HEK293 (cell line): ENCODE results near the gene FRMD8.
A peak's percentile ranks its signal among the peaks of the same experiment; 100 is the strongest.

ENCODE experiments used
- CTCF ChIA-PET: fragments of 350-600 bp; formaldehyde crosslinking; extraction: SDS; loops from one replicate; lab custom pipeline; 2021; ENCODE audit warnings: antibody characterized with exemption; lab: Yijun Ruan, JAX
- POLR2A ChIA-PET: fragments of 300-600 bp; formaldehyde crosslinking; extraction: SDS; loops from one replicate; lab custom pipeline; 2020; ENCODE audit warnings: antibody characterized with exemption, inconsistent platforms; lab: Yijun Ruan, JAX
- H3K27ac ChIP-seq: fragments of 200-500 bp; sonication (Bioruptor generic); 2 replicates; pipeline ENCODE4 v1.5.1; 2014; ENCODE audit warnings: low read depth, low read length, control low read depth, inconsistent platforms; ENCODE audit errors: extremely low read depth
- H3K36me3 ChIP-seq, 2 experiments: fragments of 200-500 bp in 1 of 2; sonication (Bioruptor generic) in 1 of 2; 1 replicate in 1 of 2; 2 replicates in 1 of 2; pipeline ENCODE4 v1.5.1; 2014 to 2017; ENCODE audit warnings: inconsistent platforms in 2 of 2, low read length in 2 of 2; ENCODE audit not compliant: control insufficient read depth in 2 of 2, insufficient read depth in 1 of 2
- H3K4me1 ChIP-seq: fragments of 200-500 bp; sonication (Bioruptor generic); 2 replicates; pipeline ENCODE4 v1.5.1; 2014; ENCODE audit warnings: mild to moderate bottlenecking, low read length, inconsistent platforms; ENCODE audit not compliant: control insufficient read depth, insufficient read depth
- H3K4me3 ChIP-seq: 2 replicates; pipeline ENCODE4 v1.5.1; 2011; ENCODE audit warnings: low read depth, mild to moderate bottlenecking, control low read depth, low read length, moderate library complexity
- H3K9me3 ChIP-seq: fragments of 200-500 bp; sonication (Bioruptor generic); 2 replicates; pipeline ENCODE4 v1.5.1; 2014; ENCODE audit warnings: low read depth, low read length, inconsistent platforms; ENCODE audit not compliant: control insufficient read depth, insufficient read depth
- OVOL3 ChIP-seq: fragments of 450-650 bp; formaldehyde crosslinking; IDR thresholded peaks from 2 replicates; pipeline ENCODE4 v1.5.1; 2016; ENCODE audit warnings: missing biosample characterization, missing genetic modification characterization
- SALL2 ChIP-seq: fragments of 450-650 bp; formaldehyde crosslinking; IDR thresholded peaks from 2 replicates; pipeline ENCODE4 v1.5.0; 2017; ENCODE audit warnings: missing biosample characterization, mild to moderate bottlenecking, missing genetic modification characterization, borderline replicate concordance
- SCRT2 ChIP-seq: fragments of 450-650 bp; formaldehyde crosslinking; IDR thresholded peaks from 2 replicates; pipeline ENCODE4 v1.5.1; 2016; ENCODE audit warnings: missing biosample characterization, missing genetic modification characterization
- ZNF155 ChIP-seq: fragments of 450-650 bp; formaldehyde crosslinking; IDR thresholded peaks from 2 replicates; pipeline ENCODE4 v1.5.1; 2016; ENCODE audit warnings: missing biosample characterization, missing genetic modification characterization
- ZNF302 ChIP-seq: fragments of 450-650 bp; formaldehyde crosslinking; IDR thresholded peaks from 2 replicates; pipeline ENCODE4 v1.5.1; 2016; ENCODE audit warnings: missing biosample characterization, missing genetic modification characterization, low read depth
- ZNF311 ChIP-seq: fragments of 450-650 bp; formaldehyde crosslinking; IDR thresholded peaks from 2 replicates; pipeline ENCODE4 v1.5.1; 2017; ENCODE audit warnings: missing biosample characterization, missing genetic modification characterization, borderline replicate concordance
- ZNF324 ChIP-seq: fragments of 450-650 bp; formaldehyde crosslinking; IDR thresholded peaks from 2 replicates; pipeline ENCODE4 v1.5.1; 2016; ENCODE audit warnings: missing biosample characterization, missing genetic modification characterization
- ZNF510 ChIP-seq: fragments of 450-650 bp; formaldehyde crosslinking; IDR thresholded peaks from 2 replicates; pipeline ENCODE4 v1.5.1; 2018; ENCODE audit warnings: mild to moderate bottlenecking, missing genetic modification characterization, missing biosample characterization; ENCODE audit not compliant: insufficient replicate concordance
- ZNF555 ChIP-seq: fragments of 450-650 bp; formaldehyde crosslinking; conservative IDR thresholded peaks from 2 replicates; pipeline ENCODE4 v1.5.1; 2017; ENCODE audit warnings: missing biosample characterization, mild to moderate bottlenecking, missing genetic modification characterization, inconsistent platforms
- ZNF623 ChIP-seq: fragments of 450-650 bp; formaldehyde crosslinking; IDR thresholded peaks from 2 replicates; pipeline ENCODE4 v1.5.1; 2016; ENCODE audit warnings: missing biosample characterization, missing genetic modification characterization
- ZNF624 ChIP-seq: fragments of 450-650 bp; formaldehyde crosslinking; IDR thresholded peaks from 2 replicates; pipeline ENCODE4 v1.5.1; 2017; ENCODE audit warnings: missing biosample characterization, missing genetic modification characterization
- ZNF626 ChIP-seq: fragments of 450-650 bp; sonication (Bioruptor Pico); formaldehyde crosslinking; IDR thresholded peaks from 2 replicates; pipeline ENCODE4 v1.5.1; 2018; ENCODE audit warnings: missing biosample characterization, missing genetic modification characterization, inconsistent platforms
- ZNF701 ChIP-seq: fragments of 450-650 bp; formaldehyde crosslinking; IDR thresholded peaks from 2 replicates; pipeline ENCODE4 v1.5.1; 2016; ENCODE audit warnings: missing biosample characterization, missing genetic modification characterization
- ZNF768 ChIP-seq: fragments of 450-650 bp; formaldehyde crosslinking; IDR thresholded peaks from 2 replicates; pipeline ENCODE4 v1.5.1; 2018; ENCODE audit warnings: missing biosample characterization, mild to moderate bottlenecking, missing genetic modification characterization
- ZNF776 ChIP-seq: fragments of 450-650 bp; formaldehyde crosslinking; IDR thresholded peaks from 2 replicates; pipeline ENCODE4 v1.5.0; 2017; ENCODE audit warnings: missing biosample characterization, missing genetic modification characterization, borderline replicate concordance
- ZNF792 ChIP-seq: fragments of 450-650 bp; formaldehyde crosslinking; IDR thresholded peaks from 2 replicates; pipeline ENCODE4 v1.5.1; 2016; ENCODE audit warnings: missing biosample characterization, missing genetic modification characterization
- TF ChIP-seq, protein P1 (sequence below): fragments of 450-650 bp; formaldehyde crosslinking; IDR thresholded peaks from 2 replicates; pipeline ENCODE4 v1.5.1; 2017; ENCODE audit warnings: missing biosample characterization, missing genetic modification characterization
- TF ChIP-seq, protein P2 (sequence below): fragments of 450-650 bp; formaldehyde crosslinking; IDR thresholded peaks from 2 replicates; pipeline ENCODE4 v1.5.1; 2016; ENCODE audit warnings: missing biosample characterization, missing genetic modification characterization
- TF ChIP-seq, protein P3 (sequence below): fragments of 450-650 bp; formaldehyde crosslinking; IDR thresholded peaks from 2 replicates; pipeline ENCODE4 v1.5.0; 2017; ENCODE audit warnings: missing biosample characterization, missing genetic modification characterization, borderline replicate concordance
- TF ChIP-seq, protein P4 (sequence below): fragments of 450-650 bp; formaldehyde crosslinking; IDR thresholded peaks from 2 replicates; pipeline ENCODE4 v1.5.1; 2016; ENCODE audit warnings: missing biosample characterization, missing genetic modification characterization
- TF ChIP-seq, protein P5 (sequence below): fragments of 450-650 bp; formaldehyde crosslinking; IDR thresholded peaks from 2 replicates; pipeline ENCODE4 v1.5.1; 2016; ENCODE audit warnings: missing biosample characterization, missing genetic modification characterization
- TF ChIP-seq, protein P6 (sequence below): fragments of 450-650 bp; formaldehyde crosslinking; IDR thresholded peaks from 2 replicates; pipeline ENCODE4 v1.5.1; 2016; ENCODE audit warnings: missing biosample characterization, missing genetic modification characterization

Gene FRMD8

DNA sequence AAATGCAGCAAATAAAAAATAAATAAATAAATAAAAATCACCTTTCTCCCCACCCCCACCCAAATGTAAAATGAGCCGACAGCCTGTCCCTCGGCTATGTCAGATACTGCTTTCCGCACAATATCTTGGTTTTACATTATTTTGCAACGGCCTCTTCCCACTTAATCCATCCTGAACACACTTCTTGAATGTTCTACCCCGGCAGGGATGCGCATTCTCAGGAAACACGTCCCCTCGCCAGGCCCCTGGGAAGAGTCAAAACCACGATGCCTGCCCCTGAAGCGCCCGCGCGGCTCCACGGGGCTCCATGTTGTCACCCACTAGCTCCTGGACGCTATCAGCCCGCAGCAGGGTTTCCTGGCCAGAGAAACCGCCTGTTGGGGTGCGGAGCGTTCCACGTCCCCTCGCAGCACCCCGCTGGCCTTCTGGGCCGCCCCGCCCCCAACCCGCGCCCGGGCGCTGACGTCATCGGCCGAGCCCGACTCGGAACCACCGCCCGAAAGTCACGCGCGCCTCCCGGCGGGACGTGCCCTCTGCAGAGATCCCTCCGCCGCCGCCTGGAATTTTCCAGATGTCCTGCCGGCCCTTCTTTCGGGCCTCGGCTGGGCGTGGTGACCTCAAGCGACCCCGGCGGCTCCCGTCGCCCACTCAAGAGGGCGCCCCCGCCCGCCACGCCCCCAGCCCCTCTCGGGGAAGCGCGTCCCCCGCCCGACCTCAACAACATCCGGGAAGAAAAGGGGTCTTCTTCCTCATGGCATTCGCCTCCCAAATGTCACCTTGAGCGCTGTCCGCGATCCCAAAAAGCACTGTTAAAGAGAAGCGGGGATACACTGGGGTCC is 35.6 kb downstream of the FRMD8 start (continued):
- TF ChIP-seq SALL2 (tag by site-specific recombination) (no peak), SCRT2 (tag by site-specific recombination) (peak; percentile 87)
- TF ChIP-seq, protein P1, sequence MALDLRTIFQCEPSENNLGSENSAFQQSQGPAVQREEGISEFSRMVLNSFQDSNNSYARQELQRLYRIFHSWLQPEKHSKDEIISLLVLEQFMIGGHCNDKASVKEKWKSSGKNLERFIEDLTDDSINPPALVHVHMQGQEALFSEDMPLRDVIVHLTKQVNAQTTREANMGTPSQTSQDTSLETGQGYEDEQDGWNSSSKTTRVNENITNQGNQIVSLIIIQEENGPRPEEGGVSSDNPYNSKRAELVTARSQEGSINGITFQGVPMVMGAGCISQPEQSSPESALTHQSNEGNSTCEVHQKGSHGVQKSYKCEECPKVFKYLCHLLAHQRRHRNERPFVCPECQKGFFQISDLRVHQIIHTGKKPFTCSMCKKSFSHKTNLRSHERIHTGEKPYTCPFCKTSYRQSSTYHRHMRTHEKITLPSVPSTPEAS = 0 out of 2 replicates have a peak, but pooled peaks have one; percentile 10

DNA sequence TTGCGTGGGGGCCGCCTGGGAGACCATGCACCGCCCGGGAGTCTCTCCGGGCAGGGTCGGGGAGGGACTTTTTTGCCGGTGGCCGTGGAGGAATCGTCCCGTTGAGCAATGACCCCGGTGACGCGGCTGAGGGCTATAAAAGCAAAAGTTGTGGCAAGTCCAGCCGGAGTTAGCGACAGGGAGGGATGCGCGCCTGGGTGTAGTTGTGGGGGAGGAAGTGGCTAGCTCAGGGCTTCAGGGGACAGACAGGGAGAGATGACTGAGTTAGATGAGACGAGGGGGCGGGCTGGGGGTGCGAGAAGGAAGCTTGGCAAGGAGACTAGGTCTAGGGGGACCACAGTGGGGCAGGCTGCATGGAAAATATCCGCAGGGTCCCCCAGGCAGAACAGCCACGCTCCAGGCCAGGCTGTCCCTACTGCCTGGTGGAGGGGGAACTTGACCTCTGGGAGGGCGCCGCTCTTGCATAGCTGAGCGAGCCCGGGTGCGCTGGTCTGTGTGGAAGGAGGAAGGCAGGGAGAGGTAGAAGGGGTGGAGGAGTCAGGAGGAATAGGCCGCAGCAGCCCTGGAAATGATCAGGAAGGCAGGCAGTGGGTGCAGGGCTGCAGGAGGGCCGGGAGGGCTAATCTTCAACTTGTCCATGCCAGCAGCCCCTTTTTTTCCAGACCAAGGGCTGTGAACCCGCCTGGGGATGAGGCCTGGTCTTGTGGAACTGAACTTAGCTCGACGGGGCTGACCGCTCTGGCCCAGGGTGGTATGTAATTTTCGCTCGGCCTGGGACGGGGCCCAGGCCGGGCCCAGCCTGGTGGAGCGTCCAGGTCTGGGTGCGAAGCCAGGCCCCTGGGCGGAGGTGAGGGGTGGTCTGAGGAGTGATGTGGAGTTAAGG is 36.4 kb downstream of the FRMD8 start, which contains the start of gene NEAT1:
Gene NEAT1 (plus strand): TSS at position 166 of the 883 bp plus-strand sequence.
- ChIA-PET CTCF (interaction anchor here (0.7 to 2.6 kb wide), 3 partner anchors 8 to 201 kb away, joined by 3 to 15 read pairs (median 4); no protein-coding TSS in a partner anchor), POLR2A (interaction anchor here (0.6 to 16.9 kb wide), 48 partner anchors 8 to 644 kb away, joined by 3 to 1129 read pairs (median 4); partner anchors contain the start of genes CCDC85B, CDC42EP2, DPF2 and FAM89B)
- peaks cover 0 to 51% of the 10 kb centered on the region in 2 experiments; a peak in 1 of 3 replicates for H3K36me3 ChIP-seq
- TF ChIP-seq ZNF768 (tag by site-specific recombination) = 0 out of 2 replicates have a peak, but pooled peaks have one; percentile 14
- TF ChIP-seq ZNF623 (tag by site-specific recombination) = peak; percentile 34; the same call in 1 of the 2 replicates
- TF ChIP-seq, protein P2, sequence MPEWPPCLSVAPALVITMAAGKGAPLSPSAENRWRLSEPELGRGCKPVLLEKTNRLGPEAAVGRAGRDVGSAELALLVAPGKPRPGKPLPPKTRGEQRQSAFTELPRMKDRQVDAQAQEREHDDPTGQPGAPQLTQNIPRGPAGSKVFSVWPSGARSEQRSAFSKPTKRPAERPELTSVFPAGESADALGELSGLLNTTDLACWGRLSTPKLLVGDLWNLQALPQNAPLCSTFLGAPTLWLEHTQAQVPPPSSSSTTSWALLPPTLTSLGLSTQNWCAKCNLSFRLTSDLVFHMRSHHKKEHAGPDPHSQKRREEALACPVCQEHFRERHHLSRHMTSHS (tag by site-specific recombination) = peak; percentile 19; the same call in 1 of the 2 replicates
- TF ChIP-seq ZNF776 (tag by site-specific recombination) = peak; percentile 75; the same call in 1 of the 2 replicates
- TF ChIP-seq, protein P3, sequence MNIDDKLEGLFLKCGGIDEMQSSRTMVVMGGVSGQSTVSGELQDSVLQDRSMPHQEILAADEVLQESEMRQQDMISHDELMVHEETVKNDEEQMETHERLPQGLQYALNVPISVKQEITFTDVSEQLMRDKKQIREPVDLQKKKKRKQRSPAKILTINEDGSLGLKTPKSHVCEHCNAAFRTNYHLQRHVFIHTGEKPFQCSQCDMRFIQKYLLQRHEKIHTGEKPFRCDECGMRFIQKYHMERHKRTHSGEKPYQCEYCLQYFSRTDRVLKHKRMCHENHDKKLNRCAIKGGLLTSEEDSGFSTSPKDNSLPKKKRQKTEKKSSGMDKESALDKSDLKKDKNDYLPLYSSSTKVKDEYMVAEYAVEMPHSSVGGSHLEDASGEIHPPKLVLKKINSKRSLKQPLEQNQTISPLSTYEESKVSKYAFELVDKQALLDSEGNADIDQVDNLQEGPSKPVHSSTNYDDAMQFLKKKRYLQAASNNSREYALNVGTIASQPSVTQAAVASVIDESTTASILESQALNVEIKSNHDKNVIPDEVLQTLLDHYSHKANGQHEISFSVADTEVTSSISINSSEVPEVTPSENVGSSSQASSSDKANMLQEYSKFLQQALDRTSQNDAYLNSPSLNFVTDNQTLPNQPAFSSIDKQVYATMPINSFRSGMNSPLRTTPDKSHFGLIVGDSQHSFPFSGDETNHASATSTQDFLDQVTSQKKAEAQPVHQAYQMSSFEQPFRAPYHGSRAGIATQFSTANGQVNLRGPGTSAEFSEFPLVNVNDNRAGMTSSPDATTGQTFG = no peak; the same call in 1 of the 2 replicates
- TF ChIP-seq, protein P4, sequence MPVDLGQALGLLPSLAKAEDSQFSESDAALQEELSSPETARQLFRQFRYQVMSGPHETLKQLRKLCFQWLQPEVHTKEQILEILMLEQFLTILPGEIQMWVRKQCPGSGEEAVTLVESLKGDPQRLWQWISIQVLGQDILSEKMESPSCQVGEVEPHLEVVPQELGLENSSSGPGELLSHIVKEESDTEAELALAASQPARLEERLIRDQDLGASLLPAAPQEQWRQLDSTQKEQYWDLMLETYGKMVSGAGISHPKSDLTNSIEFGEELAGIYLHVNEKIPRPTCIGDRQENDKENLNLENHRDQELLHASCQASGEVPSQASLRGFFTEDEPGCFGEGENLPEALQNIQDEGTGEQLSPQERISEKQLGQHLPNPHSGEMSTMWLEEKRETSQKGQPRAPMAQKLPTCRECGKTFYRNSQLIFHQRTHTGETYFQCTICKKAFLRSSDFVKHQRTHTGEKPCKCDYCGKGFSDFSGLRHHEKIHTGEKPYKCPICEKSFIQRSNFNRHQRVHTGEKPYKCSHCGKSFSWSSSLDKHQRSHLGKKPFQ = no peak
- TF ChIP-seq, protein P5, sequence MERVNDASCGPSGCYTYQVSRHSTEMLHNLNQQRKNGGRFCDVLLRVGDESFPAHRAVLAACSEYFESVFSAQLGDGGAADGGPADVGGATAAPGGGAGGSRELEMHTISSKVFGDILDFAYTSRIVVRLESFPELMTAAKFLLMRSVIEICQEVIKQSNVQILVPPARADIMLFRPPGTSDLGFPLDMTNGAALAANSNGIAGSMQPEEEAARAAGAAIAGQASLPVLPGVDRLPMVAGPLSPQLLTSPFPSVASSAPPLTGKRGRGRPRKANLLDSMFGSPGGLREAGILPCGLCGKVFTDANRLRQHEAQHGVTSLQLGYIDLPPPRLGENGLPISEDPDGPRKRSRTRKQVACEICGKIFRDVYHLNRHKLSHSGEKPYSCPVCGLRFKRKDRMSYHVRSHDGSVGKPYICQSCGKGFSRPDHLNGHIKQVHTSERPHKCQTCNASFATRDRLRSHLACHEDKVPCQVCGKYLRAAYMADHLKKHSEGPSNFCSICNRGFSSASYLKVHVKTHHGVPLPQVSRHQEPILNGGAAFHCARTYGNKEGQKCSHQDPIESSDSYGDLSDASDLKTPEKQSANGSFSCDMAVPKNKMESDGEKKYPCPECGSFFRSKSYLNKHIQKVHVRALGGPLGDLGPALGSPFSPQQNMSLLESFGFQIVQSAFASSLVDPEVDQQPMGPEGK (tag by site-specific recombination) = peak; percentile 63; the same call in 1 of the 2 replicates
- TF ChIP-seq ZNF624 = peak; percentile 85; the same call in 1 of the 2 replicates
- no peak for TF ChIP-seq ZNF701 (tag by site-specific recombination)
- peak; percentile 42; the same call in 1 of the 2 replicates for TF ChIP-seq ZNF324 (tag by site-specific recombination)
- 0 out of 2 replicates have a peak, but pooled peaks have one; percentile 50 for TF ChIP-seq OVOL3 (tag by site-specific recombination)
- no peak for TF ChIP-seq ZNF555 (tag by site-specific recombination)
- 0 out of 2 replicates have a peak, but pooled peaks have one; percentile 25 for TF ChIP-seq ZNF302 (tag by site-specific recombination)
- no peak for TF ChIP-seq ZNF510 (tag by site-specific recombination)
- TF ChIP-seq ZNF155 (tag by site-specific recombination) = no peak
- no peak for TF ChIP-seq ZNF792
- TF ChIP-seq, protein P6, sequence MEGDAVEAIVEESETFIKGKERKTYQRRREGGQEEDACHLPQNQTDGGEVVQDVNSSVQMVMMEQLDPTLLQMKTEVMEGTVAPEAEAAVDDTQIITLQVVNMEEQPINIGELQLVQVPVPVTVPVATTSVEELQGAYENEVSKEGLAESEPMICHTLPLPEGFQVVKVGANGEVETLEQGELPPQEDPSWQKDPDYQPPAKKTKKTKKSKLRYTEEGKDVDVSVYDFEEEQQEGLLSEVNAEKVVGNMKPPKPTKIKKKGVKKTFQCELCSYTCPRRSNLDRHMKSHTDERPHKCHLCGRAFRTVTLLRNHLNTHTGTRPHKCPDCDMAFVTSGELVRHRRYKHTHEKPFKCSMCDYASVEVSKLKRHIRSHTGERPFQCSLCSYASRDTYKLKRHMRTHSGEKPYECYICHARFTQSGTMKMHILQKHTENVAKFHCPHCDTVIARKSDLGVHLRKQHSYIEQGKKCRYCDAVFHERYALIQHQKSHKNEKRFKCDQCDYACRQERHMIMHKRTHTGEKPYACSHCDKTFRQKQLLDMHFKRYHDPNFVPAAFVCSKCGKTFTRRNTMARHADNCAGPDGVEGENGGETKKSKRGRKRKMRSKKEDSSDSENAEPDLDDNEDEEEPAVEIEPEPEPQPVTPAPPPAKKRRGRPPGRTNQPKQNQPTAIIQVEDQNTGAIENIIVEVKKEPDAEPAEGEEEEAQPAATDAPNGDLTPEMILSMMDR = peak; percentile 71
- no peak for TF ChIP-seq ZNF626
- 0 out of 2 replicates have a peak, but pooled peaks have one; percentile 34 for TF ChIP-seq ZNF311

More for the DNA sequence above, 36.4 kb downstream of the FRMD8 start, which contains the start of gene NEAT1:
- Histone ChIP-seq H3K27ac (peak within 1 kb of the TSS; percentile 98), H3K4me3 (peak within 1 kb of the TSS; percentile 70), H3K9me3 (no peaks in the 10 kb centered on the region), H3K4me1 (peaks cover 6% of the 10 kb centered on the region; the same call in 1 of the 2 replicates)
